ENCODE data around the gene CACNA1B. TPM values are rescaled to one million over a fixed set of nuclear protein-coding genes. Genes with fewer than 3 reads are reported as not detected.

Gene CACNA1B
- total RNA-seq, 1 donor from 2014 or later = 0.19 TPM

DNA sequence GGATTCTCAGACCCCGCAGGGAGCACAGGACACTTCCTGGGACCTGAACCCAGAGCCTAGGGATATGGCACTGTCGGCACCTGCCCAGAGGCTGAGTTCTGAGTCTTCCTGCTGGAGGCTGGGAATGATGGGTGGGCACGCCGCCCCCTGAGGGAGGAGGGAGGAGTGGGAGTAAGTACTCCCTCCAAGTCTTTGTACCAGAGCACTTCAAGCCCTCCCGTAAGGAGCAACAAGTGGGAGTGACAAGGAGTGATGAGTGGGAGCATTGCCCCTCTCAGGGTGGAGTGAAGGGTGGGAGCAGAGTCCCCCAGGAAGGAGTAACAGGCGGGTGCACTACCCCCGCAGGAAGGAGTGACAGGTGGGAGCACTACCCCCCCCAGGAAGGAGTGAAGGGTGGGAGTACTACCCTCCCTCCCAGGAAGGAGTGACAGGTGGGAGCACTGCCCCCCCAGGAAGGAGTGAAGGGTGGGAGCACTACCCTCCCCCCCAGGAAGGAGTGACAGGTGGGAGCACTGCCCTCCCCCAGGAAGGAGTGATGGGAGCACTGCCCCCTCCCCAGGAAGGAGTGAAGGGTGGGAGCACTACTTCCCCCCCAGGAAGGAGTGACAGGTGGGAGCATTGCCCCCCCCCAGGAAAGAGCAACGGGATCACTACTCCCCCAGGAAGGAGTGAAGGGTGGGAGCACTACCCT lies 100.1 kb downstream of the CACNA1B start:
- DNase-seq = no peak
- TF ChIP-seq, protein P1, sequence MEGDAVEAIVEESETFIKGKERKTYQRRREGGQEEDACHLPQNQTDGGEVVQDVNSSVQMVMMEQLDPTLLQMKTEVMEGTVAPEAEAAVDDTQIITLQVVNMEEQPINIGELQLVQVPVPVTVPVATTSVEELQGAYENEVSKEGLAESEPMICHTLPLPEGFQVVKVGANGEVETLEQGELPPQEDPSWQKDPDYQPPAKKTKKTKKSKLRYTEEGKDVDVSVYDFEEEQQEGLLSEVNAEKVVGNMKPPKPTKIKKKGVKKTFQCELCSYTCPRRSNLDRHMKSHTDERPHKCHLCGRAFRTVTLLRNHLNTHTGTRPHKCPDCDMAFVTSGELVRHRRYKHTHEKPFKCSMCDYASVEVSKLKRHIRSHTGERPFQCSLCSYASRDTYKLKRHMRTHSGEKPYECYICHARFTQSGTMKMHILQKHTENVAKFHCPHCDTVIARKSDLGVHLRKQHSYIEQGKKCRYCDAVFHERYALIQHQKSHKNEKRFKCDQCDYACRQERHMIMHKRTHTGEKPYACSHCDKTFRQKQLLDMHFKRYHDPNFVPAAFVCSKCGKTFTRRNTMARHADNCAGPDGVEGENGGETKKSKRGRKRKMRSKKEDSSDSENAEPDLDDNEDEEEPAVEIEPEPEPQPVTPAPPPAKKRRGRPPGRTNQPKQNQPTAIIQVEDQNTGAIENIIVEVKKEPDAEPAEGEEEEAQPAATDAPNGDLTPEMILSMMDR (IDR thresholded peaks at IDR 0.05; ENCODE audit: borderline replicate concordance) = no peak
- Histone ChIP-seq H3K36me3 (no peaks in the 10 kb centered on the region), H3K27ac (replicated peaks) (no peak overlapping the region), H3K9me3 (replicated peaks) (peaks cover 5% of the 10 kb centered on the region), H3K27me3 (ENCODE audit: low read depth) (peaks cover 17% of the 10 kb centered on the region), H3K4me1 (no peaks in the 10 kb centered on the region), H3K4me3 (no peak overlapping the region)
- intact Hi-C loops (cut with micrococcal nuclease) = no loop called here

DNA sequence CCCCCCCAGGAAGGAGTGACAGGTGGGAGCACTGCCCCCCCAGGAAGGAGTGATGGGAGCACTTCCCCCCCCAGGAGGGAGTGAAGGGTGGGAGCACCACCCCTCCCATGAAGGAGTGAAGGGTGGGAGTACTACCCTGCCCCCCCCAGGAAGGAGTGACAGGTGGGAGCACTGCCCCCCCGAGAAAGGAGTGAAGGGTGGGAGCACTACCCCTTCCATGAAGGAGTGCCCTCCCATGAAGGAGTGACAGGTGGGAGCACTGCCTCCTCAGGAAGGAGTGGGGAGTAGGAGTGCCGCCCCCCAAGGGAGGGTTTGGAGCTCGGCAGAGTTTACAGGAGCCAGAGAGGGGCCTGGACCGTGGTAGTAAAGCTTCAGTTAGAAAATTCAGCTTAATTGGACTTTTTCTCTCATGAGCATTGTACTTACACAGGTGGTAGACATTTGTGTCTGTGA lies 100.7 kb downstream of the CACNA1B start:
- Histone ChIP-seq H3K27me3 (ENCODE audit: low read depth) (peaks cover 17% of the 10 kb centered on the region), H3K4me3 (no peak overlapping the region), H3K4me1 (no peaks in the 10 kb centered on the region), H3K9me3 (replicated peaks) (peaks cover 5% of the 10 kb centered on the region), H3K36me3 (no peaks in the 10 kb centered on the region), H3K27ac (replicated peaks) (no peak overlapping the region)
- intact Hi-C loops (cut with micrococcal nuclease) = no loop called here
- no peak for DNase-seq
- TF ChIP-seq, protein P1 (IDR thresholded peaks at IDR 0.05; ENCODE audit: borderline replicate concordance) = no peak

DNA sequence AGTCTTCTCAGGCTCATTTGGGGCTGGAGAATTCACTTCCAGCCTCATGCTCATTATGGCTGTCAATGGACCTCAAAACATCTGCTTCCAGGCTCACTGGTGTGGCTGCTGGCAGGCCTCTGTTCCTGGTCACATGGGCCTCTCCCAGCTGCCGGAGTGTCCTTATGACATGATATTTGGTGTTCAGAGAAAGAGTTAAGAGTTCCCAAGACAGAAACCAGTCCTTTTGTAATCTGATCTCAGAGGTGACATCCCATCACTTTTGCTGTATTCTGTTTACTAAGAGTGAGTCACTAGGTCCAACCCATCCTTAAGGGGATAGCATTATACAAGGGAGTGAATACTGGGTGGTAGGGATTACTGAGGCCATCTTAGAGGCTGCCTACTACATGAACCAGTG lies 104.6 kb downstream of the CACNA1B start:
- DNase-seq = no peak
- Histone ChIP-seq H3K27me3 (ENCODE audit: low read depth) (peaks cover 44% of the 10 kb centered on the region), H3K9me3 (replicated peaks) (peaks cover 5% of the 10 kb centered on the region), H3K4me1 (no peaks in the 10 kb centered on the region), H3K4me3 (no peak overlapping the region), H3K36me3 (no peaks in the 10 kb centered on the region), H3K27ac (replicated peaks) (no peak overlapping the region)
- intact Hi-C loops (cut with micrococcal nuclease) = no loop called here
- TF ChIP-seq, protein P1 (IDR thresholded peaks at IDR 0.05; ENCODE audit: borderline replicate concordance) = no peak

GRCh38 chr9:137984005-137984404 lies 106.4 kb downstream of the CACNA1B start:
- Histone ChIP-seq H3K9me3 (replicated peaks) (peaks cover 5% of the 10 kb centered on the region), H3K27me3 (ENCODE audit: low read depth) (peaks cover 63% of the 10 kb centered on the region), H3K36me3 (no peaks in the 10 kb centered on the region), H3K4me3 (no peak overlapping the region), H3K4me1 (no peaks in the 10 kb centered on the region), H3K27ac (replicated peaks) (no peak overlapping the region)
- DNase-seq = no peak
- intact Hi-C loops (cut with micrococcal nuclease) = no loop called here
- TF ChIP-seq, protein P1 (IDR thresholded peaks at IDR 0.05; ENCODE audit: borderline replicate concordance) = no peak

GRCh38 chr9:137984520-137985257 lies 107.1 kb downstream of the CACNA1B start:
- Histone ChIP-seq H3K4me1 (no peaks in the 10 kb centered on the region), H3K36me3 (no peaks in the 10 kb centered on the region), H3K27me3 (ENCODE audit: low read depth) (peaks cover 68% of the 10 kb centered on the region), H3K27ac (replicated peaks) (no peak overlapping the region), H3K9me3 (replicated peaks) (peaks cover 5% of the 10 kb centered on the region), H3K4me3 (no peak overlapping the region)
- TF ChIP-seq, protein P1 (IDR thresholded peaks at IDR 0.05; ENCODE audit: borderline replicate concordance) = no peak
- intact Hi-C loops (cut with micrococcal nuclease) = no loop called here
- DNase-seq = no peak

Measured in left ventricle myocardium inferior (tissue), 1 donor.